GM18517 (cell line): ENCODE data around the gene GABBR2.
"Not testable (repeated sequence)": the region's sequence is repeated elsewhere in the genome, so short reads cannot be mapped to it uniquely, and the experiment has no call there.

Experiments
- ATAC-seq: cut with Tn5 transposase; IDR thresholded peaks from one replicate; pipeline ENCODE4 v1.9.1; 2021; ENCODE audit warnings: mild to moderate bottlenecking, moderate library complexity; ENCODE audit not compliant: unreplicated experiment

Gene GABBR2

GRCh38 chr9:98494852-98495251, 213.9 kb downstream of the GABBR2 start:
- no peak for ATAC-seq

- ATAC-seq: no peak
These were observed 216.9 kb downstream of the GABBR2 start for GRCh38 chr9:98491828-98492227.

DNA sequence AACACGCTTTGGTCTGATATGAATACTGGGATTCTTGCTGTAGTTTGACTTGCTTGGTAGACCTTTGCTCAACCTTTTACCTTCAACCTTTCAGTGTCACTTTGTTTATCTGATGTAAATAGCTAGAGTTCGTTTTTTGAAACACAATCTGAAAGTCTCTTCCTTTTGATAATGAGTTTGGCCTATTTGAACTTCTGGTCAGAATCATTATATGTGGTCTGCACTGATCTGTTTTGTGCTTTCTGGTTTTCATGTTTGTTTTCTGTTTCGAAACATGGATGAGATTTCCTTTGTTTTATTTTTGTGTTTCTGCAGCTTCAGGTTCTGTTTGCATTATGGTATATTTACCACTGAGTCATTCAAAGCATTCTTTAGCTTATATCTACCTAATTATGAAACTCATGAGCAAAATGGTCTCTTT, 217.5 kb downstream of the GABBR2 start:
- ATAC-seq: no peak

GRCh38 chr9:98488571-98489312, 220.0 kb downstream of the GABBR2 start:
- ATAC-seq: no peak

DNA sequence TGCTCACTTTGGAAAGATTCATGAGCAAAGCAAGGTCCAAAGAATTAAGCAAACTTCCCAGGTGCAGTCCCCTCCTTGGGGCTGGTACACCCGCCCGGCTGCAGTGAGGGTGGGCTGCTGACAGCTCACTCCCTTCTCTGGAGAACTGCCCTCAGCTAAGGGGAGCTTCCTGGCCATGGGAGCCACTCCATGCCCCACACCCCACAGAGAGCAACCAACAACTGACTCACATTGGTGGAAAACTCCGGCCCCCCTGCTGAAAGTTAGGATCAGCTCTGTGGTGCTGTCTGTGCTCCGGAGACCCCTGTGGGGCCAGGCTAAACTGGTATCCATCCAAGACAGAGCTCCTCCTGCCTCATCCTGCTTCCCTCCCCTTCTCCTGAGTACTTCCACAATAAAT, 223.0 kb downstream of the GABBR2 start:
- no peak for ATAC-seq

DNA sequence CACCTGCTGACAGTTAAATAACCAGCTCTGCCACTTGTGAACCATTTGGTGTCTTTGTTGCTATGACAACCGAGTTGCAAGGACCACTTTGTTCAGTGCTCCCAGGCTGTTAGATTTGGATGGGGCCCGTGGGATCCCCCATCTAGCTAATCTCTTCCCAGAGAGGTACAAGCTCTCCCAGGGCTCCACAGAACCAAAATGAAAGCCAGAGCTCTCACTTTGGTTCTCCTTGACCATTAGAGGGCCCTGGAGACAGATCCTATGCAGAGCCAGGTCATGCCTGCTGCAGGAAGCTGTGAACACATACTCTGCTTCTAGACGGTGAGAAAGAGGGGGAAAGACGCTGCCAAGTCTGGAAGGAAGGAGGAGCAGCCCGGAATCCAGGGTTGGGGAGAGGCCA, 224.6 kb downstream of the GABBR2 start:
- no peak for ATAC-seq

DNA sequence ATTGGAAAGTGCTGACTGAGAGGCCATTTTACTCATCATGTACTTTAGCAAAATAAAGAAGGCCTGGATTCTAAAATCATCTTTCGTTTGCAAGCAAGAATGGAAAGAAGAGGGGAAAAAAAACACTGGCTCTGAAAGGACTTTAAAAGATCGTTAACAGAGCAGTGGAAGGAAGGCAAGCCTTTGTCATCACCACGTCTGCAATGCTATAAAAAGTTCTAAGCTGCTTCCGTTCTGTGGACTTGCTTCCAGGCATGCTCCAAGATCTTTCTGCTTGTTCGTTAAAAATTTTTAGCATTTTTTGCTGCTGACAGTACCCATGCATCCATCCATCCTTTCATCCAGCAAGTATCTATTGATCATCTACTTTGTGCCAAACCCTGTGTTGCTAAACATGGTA, 226.5 kb downstream of the GABBR2 start:
- ATAC-seq: no peak

- no peak for ATAC-seq
These were observed 227.1 kb downstream of the GABBR2 start for GRCh38 chr9:98481676-98482075.

- ATAC-seq: no peak
These were observed 228.5 kb downstream of the GABBR2 start for GRCh38 chr9:98479967-98480847.

DNA sequence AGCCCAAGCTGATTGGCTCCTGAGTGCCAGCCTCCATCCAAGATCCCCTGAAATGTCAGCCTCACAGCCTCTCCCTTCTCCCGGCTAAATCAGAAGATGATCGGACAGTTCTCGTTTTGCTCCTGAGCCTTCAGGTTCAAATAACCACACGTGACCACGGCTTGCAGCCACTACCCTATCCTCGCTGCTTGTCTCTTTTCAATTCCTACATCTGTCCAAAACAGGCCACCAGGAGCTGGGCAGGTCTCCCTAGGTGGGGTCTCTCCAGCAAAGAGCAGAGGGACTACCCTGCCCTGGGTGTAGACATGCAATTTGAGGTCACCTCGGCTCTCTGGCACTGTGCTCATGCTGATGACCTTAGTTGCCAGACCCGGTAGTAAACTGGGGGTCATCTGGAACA, 229.3 kb downstream of the GABBR2 start:
- no peak for ATAC-seq

DNA sequence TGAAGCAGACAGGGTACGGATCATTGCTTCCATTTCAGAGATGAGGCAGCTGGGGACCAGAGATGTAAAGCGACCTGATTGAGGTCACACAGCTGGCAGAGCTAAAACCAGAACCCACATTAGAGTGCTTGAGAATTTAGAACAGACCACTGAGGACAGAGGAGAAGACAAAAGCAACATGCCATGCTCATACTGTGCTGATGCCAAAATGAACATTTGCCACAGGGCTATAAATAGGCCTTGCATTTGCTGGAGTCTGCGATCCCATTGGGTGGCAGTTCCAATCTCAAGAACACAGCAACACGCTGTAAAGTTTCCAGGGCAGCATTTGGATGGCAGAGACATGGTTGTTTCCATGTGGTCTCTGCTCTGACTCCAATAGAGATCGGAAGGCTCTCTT, 230.9 kb downstream of the GABBR2 start:
- no peak for ATAC-seq

GRCh38 chr9:98472216-98472615, 236.5 kb downstream of the GABBR2 start:
- ATAC-seq: no peak

DNA sequence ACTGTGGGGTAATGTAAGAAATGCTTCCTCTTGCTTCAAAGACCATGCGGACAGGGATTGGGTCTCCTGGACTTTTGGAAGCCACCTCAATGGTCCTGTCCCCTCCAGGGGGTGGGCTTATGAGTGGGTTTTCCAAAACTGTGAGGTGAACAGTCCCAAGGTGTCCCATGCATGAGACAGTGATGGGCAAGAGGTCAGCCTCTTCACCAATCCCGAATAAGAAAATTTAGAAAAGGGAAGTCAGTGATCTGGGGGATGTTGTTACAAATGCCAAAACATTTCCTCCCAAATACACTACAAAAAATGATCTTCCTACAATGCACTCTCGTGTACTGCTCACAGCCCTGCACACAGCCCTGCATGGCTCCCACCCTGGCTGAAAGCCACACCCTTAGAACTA, 237.6 kb downstream of the GABBR2 start:
- no peak for ATAC-seq

GRCh38 chr9:98468567-98469239, 240.0 kb downstream of the GABBR2 start:
- ATAC-seq: no peak

- ATAC-seq: no peak
These were observed 242.9 kb downstream of the GABBR2 start for GRCh38 chr9:98465799-98466198.

DNA sequence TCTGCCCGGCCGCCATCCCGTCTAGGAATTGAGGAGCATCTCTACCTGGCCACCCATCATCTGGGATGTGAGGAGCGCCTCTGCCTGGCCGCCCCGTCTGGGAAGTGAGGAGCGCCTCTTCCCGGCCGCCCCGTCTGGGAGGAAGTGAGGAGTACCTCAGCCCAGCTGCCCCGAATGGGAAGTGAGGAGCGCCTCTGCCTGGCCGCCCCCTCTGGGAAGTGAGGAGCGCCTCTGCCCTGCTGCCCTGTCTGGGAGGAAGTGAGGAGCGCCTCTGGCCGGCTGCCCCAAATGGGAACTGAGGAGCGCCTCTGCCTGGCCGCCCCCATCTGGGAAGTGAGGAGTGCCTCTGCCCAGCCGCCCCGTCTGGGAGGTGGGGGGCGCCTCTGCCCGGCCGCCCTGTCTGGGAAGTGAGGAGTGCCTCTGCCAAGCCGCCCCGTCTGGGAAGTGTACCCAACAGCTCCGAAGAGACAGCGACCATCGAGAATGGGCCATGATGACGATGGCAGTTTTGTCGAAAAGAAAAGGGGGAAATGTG, 244.5 kb downstream of the GABBR2 start:
- not testable (repeated sequence) for ATAC-seq

GRCh38 chr9:98462310-98462709, 246.4 kb downstream of the GABBR2 start:
- ATAC-seq: no peak

DNA sequence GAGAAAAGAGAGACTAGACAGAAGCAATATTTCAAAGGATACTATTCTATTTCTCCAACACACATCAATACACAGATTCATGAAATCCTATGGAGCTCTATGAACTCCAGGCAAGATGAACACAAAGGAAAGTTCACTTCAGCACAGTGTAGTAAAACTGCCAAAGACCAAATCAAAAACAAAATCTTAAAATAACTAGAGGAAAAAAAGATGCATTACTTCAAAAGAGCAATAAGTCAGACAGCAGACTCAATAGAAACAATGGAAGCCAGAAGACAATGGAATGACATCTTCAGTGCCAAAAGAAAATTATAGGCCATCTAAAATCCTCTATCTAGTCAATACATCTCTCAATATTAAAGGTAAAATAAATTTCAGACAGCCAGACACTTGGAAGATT, 248.0 kb downstream of the GABBR2 start:
- no peak for ATAC-seq

- ATAC-seq: no peak
These were observed 250.9 kb downstream of the GABBR2 start for GRCh38 chr9:98457726-98458370.

DNA sequence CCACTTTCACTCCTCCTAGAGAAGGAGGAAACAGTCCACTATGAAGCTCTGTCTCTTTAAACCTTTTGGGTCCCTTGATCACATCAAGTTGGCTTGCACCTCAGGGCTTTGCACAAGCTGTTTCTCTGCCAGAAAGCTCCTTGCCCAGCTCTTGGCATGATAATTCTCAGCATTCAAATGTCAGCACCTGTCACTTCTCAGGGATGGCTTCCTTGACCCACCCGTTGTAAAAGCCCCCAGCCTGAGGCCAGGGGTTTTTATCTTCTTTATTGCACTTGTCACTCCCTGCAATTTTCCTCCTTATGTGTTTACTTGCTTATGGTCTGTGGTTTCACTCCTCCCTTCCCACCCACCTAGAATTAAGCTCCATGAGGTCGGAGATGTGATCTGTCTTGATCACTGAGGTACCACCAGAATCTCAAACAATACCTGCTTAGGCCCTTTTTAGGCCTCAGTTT, 252.6 kb downstream of the GABBR2 start:
- ATAC-seq: no peak
